GM19025 (cell line): ENCODE data around the gene DCTD.

Experiments used
- ATAC-seq: cut with Tn5 transposase; IDR thresholded peaks from one replicate; pipeline ENCODE4 v1.9.1; 2021; ENCODE audit warnings: mild to moderate bottlenecking, low read depth, moderate library complexity; ENCODE audit not compliant: unreplicated experiment

Gene DCTD

GRCh38 chr4:182847576-182848450 is 69.4 kb downstream of the DCTD start:
- ATAC-seq: no peak

- ATAC-seq: no peak
These were observed 71.2 kb downstream of the DCTD start for GRCh38 chr4:182846036-182846435.

GRCh38 chr4:182845618-182846017 is 71.6 kb downstream of the DCTD start:
- no peak for ATAC-seq

- no peak for ATAC-seq
These were observed 73.3 kb downstream of the DCTD start for GRCh38 chr4:182843808-182844325.

GRCh38 chr4:182842759-182843390 is 74.3 kb downstream of the DCTD start:
- no peak for ATAC-seq

- ATAC-seq: no peak
These were observed 75.0 kb downstream of the DCTD start for GRCh38 chr4:182842104-182842600.

GRCh38 chr4:182840108-182840507 is 77.1 kb downstream of the DCTD start:
- ATAC-seq: no peak
